ENCODE results near the gene MTA3. TPM values are rescaled to one million over a fixed set of nuclear protein-coding genes. Genes with fewer than 3 reads are reported as not detected.
"Not testable (repeated sequence)": the region's sequence is repeated elsewhere in the genome, so short reads cannot be mapped to it uniquely, and the experiment has no call there.

The MTA3 gene
- total and polyA plus RNA-seq, 2 of the 8 experiments (the other 6 are each of a cell fraction or from before 2014, with no cell fraction given), result 125 to 184 TPM

DNA sequence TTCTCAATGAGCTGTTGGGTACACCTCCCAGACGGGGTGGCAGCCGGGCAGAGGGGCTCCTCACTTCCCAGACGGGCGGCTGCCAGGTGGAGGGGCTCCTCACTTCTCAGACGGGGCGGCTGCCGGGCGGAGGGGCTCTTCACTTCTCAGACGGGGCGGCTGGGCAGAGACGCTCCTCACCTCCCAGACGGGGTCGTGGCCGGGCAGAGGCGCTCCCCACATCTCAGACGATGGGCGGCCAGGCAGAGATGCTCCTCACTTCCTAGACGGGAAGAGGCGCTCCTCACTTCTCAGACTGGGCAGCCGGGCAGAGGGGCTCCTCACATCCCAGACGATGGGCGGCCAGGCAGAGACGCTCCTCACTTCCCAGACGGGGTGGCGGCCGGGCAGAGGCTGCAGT lies 53.2 kb downstream of the MTA3 start:
- H3K56ac ChIP-seq (replicated peaks; ENCODE audit: insufficient read length, low read depth, low read length); H2BK12ac ChIP-seq (ENCODE audit: low read depth, low read length); H4K20me1 ChIP-seq (replicated peaks in 1 of 2; ENCODE audit: control insufficient read depth in 1 of 2, insufficient read depth in 2 of 2, low read length in 2 of 2); H2BK20ac ChIP-seq (ENCODE audit: low read length); H3K4me1 ChIP-seq (replicated peaks in 1 of 4; ENCODE audit: control insufficient read depth in 3 of 4, insufficient read depth in 4 of 4, low read length in 3 of 4); H3K18ac ChIP-seq (ENCODE audit: extremely low read depth, low read length); FAIRE-seq; CTCF ChIA-PET (ENCODE audit: partially characterized antibody); POLR2A ChIA-PET (ENCODE audit: partially characterized antibody); H3K23ac ChIP-seq (ENCODE audit: insufficient read length); H2AFZ ChIP-seq (ENCODE audit: low read length); H3K79me1 ChIP-seq (ENCODE audit: low read depth, low read length); H3K4ac ChIP-seq (replicated peaks; ENCODE audit: insufficient read length, low read depth, low read length); DNase-seq (ENCODE audit: low read depth in 1 of 2, low spot score in 2 of 2); H4K5ac ChIP-seq (ENCODE audit: insufficient read length, low read depth, low read length); H2BK120ac ChIP-seq (replicated peaks; ENCODE audit: low read depth, low read length); H2BK5ac ChIP-seq (ENCODE audit: low read depth, low read length); H3K9ac ChIP-seq (replicated peaks in 1 of 4; ENCODE audit: extremely low read depth in 1 of 4, low read depth in 3 of 4, low read length in 3 of 4); H3K27ac ChIP-seq (ENCODE audit: low read depth, low read length); H3K4me2 ChIP-seq (ENCODE audit: insufficient read depth in 1 of 2, low read depth in 2 of 2, low read length in 2 of 2); H2AK5ac ChIP-seq (ENCODE audit: low read depth, low read length); H4K8ac ChIP-seq (ENCODE audit: extremely low read depth, insufficient read depth, low read length); H3K4me3 ChIP-seq (ENCODE audit: extremely low read depth in 1 of 4, insufficient read depth in 2 of 4, low read depth in 3 of 4, low read length in 4 of 4); H3K27me3 ChIP-seq (replicated peaks in 1 of 4; ENCODE audit: control insufficient read depth in 3 of 4, extremely low read depth in 1 of 4, insufficient read depth in 3 of 4, low read length in 3 of 4); H2BK15ac ChIP-seq (ENCODE audit: low read length); H4K91ac ChIP-seq (replicated peaks; ENCODE audit: insufficient read length, low read length); H3K23me2 ChIP-seq (ENCODE audit: low read depth, low read length); H3K14ac ChIP-seq (ENCODE audit: insufficient read length): not testable (repeated sequence)
- H3K9me3 ChIP-seq (ENCODE audit: insufficient read depth in 2 of 2, low read depth in 1 of 2, low read length in 1 of 2), result peaks cover 0 to 11% of the 10 kb centered on the region in 2 experiments; a peak in 1 of 4 replicates
- H3K36me3 ChIP-seq (ENCODE audit: control insufficient read depth in 2 of 4, insufficient read depth in 4 of 4, low read length in 3 of 4), result peaks cover 0 to 43% (median 23%) of the 10 kb centered on the region in 4 experiments; a peak in 6 of 8 replicates
- 100% methylated on average over 4 of the region's 26 CpGs; no CpG with 5 or more reads in 1 of the 2 experiments for WGBS, 2 experiments (ENCODE audit: extremely low coverage in 1 of 2, insufficient coverage in 1 of 2, insufficient read length in 1 of 2, insufficient replicate concordance in 2 of 2, low coverage in 1 of 2, low lambda C conversion rate in 2 of 2, missing lambda C conversion rate in 1 of 2)
- peaks cover 0 to 62% of the 10 kb centered on the region in 2 experiments; a peak in 2 of 4 replicates for H3K79me2 ChIP-seq (ENCODE audit: control insufficient read depth in 1 of 2, insufficient read depth in 2 of 2, low read length in 2 of 2)

All from H1 (cell line).